ENCODE results near the gene NOSIP. TPM values are rescaled to one million over a fixed set of nuclear protein-coding genes. Genes with fewer than 3 reads are reported as not detected.

NOSIP gene
- total RNA-seq, 1 donor from 2014 or later: 77.5 TPM

DNA sequence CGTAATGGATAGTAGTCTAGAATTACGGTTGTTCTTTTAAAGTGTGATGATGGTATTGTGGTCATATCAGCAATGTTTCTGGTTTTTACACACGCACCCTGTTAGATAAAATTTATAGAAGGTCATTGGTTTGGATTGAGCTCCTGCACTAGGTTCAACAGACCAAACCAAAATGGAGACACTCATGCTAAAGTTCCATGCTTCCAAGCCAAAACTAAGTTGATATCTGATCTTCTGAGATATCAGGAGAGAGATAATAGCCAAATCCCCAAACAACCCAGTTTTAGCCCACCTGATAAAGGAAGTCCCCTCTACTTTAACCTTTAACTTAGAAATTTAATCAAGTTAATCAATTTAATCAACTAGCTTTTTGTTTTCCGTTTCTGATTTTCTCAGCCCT, 1.2 kb downstream of the NOSIP start:
- DNase-seq (ENCODE audit: low spot score): no peak
- Mint-ChIP-seq H3K4me1 (ENCODE audit: low read depth) (peaks cover 34% of the 10 kb centered on the region), H3K27me3 (ENCODE audit: insufficient read depth) (no peaks in the 10 kb centered on the region), H3K27ac (no peak overlapping the region), H3K9me3 (no peaks in the 10 kb centered on the region), H3K36me3 (ENCODE audit: low read depth) (peaks cover 13% of the 10 kb centered on the region), H3K4me3 (peak overlapping the region; percentile 93)
- intact Hi-C loops (cut with micrococcal nuclease): no loop called here

DNA sequence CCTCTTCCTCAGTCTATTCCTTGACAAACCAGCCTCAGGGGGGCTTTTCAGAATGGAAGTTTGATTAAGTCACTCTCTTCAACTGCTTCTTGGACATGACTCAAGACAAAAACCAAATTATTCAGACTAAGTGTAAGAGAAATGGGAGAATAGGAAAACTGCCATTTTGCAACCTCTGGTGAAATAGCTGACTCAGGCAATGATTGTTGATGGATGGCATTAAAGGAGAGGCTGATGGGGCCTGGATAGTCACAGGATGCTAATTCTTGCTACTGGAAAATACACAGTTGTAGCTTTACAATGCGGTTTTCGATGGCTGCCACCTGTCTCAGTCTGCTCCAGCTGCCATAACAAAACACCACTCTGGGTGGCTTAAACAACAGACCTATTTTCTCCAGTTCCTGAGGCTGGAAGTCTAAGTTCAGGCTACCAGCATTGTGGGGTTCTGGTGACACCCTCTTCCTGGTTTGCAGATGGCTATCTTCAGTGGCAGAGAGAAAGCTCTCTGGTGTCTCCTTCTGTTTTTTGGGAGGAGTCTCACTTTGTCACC, 6.1 kb downstream of the NOSIP start:
- DNase-seq (ENCODE audit: low spot score): no peak
- Mint-ChIP-seq H3K4me3 (no peak overlapping the region), H3K27me3 (ENCODE audit: insufficient read depth) (no peaks in the 10 kb centered on the region), H3K4me1 (ENCODE audit: low read depth) (peaks cover 40% of the 10 kb centered on the region), H3K36me3 (ENCODE audit: low read depth) (peaks cover 18% of the 10 kb centered on the region), H3K9me3 (no peaks in the 10 kb centered on the region), H3K27ac (no peak overlapping the region)
- intact Hi-C loops (cut with micrococcal nuclease): no loop called here

DNA sequence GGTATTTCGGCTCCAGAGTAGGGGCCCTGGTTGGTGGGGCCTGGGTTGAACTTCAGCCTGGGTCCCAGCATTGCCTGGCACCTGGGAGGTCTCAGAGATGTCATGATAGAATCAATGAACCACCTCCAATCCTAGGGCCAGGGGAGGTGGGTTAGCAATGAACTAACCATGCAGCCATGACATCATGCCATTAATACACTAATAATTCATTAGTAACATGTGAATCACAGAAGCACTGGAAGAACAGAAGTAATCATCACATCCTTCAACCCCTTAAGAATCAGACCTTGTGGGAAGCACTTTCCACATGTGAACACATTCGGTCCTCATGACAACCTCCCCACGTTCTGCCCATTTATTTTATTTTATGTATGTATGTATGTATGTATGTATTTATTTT, 6.9 kb downstream of the NOSIP start:
- Mint-ChIP-seq H3K27ac (no peak overlapping the region), H3K4me1 (ENCODE audit: low read depth) (peaks cover 35% of the 10 kb centered on the region), H3K27me3 (ENCODE audit: insufficient read depth) (no peaks in the 10 kb centered on the region), H3K4me3 (no peak overlapping the region), H3K36me3 (ENCODE audit: low read depth) (peaks cover 18% of the 10 kb centered on the region), H3K9me3 (no peaks in the 10 kb centered on the region)
- no peak for DNase-seq (ENCODE audit: low spot score)
- intact Hi-C loops (cut with micrococcal nuclease): no loop called here

DNA sequence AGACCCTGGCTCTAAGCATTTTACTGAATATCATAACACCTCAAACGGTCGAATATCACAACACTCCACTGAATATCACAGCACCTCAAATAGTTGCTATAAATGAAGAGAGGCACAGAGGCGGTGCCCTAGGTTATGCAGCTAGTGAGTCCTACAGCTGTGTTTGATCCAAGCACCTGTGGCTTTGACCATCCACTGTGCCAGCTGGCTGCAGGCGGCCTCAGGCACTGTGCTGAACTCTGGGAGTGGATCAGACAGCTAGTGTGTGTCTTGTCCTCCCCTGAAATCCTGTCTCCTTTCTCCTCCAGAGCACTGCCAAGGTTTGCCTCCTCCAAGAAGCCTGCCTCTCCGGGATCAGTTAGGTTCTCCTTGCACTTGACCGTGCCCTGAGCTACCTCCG, 7.3 kb downstream of the NOSIP start:
- intact Hi-C loops (cut with micrococcal nuclease): no loop called here
- Mint-ChIP-seq H3K4me1 (ENCODE audit: low read depth) (peaks cover 36% of the 10 kb centered on the region), H3K4me3 (no peak overlapping the region)

DNA sequence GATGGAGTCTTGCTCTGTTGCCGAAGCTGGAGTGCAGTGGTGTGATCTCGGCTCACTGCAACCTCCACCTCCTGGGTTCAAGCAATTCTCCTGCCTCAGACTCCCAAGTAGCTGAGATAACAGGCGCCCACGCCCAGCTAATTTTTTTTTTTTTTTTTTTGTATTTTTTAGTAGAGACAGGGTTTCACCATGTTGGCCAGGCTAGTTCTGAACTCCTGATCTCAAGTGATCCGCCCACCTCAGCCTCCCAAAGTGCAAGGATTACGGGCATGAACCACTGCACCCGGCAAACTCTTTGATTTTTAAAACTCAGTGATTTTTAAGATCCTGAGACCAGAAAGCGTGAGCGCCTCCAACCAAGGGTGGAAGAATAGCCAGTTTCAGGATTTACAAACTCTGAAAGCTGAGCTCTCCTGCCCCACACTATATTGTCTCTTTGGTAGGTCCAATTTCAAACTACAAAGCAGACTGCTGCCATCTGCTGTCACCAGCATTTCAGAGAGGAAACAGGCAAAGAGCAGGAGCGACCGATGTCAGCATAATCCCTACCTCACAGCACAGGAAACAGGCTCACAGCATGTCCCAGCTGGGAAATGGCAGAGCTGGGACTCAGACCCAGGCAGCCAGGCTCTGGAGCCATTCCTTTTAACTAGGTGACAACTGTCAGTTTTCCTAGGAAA, 9.2 kb downstream of the NOSIP start:
- peaks cover 43% of the 10 kb centered on the region for H3K4me1 Mint-ChIP-seq (ENCODE audit: low read depth)
- no peaks in the 10 kb centered on the region for H3K9me3 Mint-ChIP-seq
- H3K4me3 Mint-ChIP-seq: peak overlapping the region; percentile 26
- no peaks in the 10 kb centered on the region for H3K27me3 Mint-ChIP-seq (ENCODE audit: insufficient read depth)
- DNase-seq (ENCODE audit: low spot score): no peak
- peak overlapping the region; percentile 49 for H3K27ac Mint-ChIP-seq
- H3K36me3 Mint-ChIP-seq (ENCODE audit: low read depth): peaks cover 15% of the 10 kb centered on the region
- intact Hi-C loops (cut with micrococcal nuclease): loop anchor here (1.0 kb wide), 4 partner anchors 9 to 97 kb away; partner anchors contain the start of genes FLT3LG and NOSIP

More for the DNA sequence above, 7.3 kb downstream of the NOSIP start:
- H3K36me3 Mint-ChIP-seq (ENCODE audit: low read depth): peaks cover 18% of the 10 kb centered on the region
- no peaks in the 10 kb centered on the region for H3K9me3 Mint-ChIP-seq
- H3K27me3 Mint-ChIP-seq (ENCODE audit: insufficient read depth): no peaks in the 10 kb centered on the region
- DNase-seq (ENCODE audit: low spot score): no peak
- H3K27ac Mint-ChIP-seq: no peak overlapping the region

DNA sequence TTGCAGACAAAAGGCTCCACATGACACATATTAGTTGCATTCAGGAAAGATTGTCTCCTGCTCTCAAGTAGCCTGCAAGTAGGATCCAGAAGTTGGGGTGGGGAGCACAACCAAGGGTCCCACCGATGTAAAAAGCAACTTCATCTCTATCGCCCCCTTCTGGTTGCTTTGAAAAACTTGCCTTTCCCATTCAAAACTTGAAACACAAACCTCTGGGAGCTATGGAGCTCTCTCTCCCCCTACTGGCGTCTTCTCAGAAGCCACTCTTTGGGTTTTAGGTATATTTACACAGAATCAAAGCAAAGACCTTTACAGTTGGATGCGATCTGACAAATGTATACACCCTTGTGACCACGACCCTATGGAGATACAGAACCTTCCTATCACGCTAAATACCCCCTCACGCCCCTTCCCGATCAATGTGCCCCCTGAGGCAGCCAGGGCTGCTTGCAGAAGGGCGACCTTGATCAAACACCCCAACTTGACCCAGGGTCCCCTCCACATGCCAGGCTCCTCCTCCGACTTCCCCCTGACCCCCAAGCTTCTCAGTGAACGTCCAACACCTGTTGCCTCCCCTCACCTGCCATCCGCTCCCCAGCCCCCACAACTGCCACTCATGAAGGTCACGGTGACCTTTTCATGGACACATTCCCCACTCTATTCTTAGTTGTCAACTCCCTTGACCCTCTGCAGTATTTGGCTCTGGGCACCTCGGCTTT, 10.1 kb downstream of the NOSIP start:
- Mint-ChIP-seq H3K27me3 (ENCODE audit: insufficient read depth) (no peaks in the 10 kb centered on the region), H3K9me3 (no peaks in the 10 kb centered on the region), H3K4me3 (peak overlapping the region; percentile 66), H3K27ac (peak overlapping the region; percentile 80), H3K4me1 (ENCODE audit: low read depth) (peaks cover 46% of the 10 kb centered on the region), H3K36me3 (ENCODE audit: low read depth) (peaks cover 16% of the 10 kb centered on the region)
- DNase-seq (ENCODE audit: low spot score): peak; percentile 69
- intact Hi-C loops (cut with micrococcal nuclease): loop anchor here (1.0 kb wide), 4 partner anchors 10 to 96 kb away; partner anchors contain the start of genes FLT3LG and NOSIP

DNA sequence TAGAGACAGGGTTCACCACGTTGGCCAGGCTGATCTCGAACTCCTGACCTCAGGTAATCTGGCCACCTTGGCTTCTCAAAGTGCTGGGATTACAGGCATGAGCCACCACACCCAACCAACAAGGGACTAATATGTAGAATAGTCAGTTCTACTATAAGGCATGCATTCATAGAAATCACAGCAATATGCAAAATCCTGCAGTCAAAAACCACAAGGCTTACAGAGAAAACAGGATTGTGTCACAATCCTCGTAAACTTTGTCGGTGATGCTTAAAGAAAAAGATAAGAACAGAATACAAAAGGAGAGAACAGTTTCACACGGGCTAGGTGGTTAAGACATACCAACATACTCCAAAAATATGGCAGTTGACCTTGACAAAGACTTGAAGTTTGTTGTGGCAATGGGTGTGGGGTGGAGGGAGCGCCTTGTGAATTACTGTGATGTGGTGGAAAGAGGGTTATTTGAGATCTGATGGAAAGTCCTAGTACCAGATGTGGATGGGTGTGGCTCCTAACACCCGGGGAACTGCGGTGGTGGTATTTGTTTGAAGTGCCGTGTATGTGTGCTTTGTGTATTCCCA, 12.4 kb downstream of the NOSIP start:
- H3K4me3 Mint-ChIP-seq: peak overlapping the region; percentile 60
- intact Hi-C loops (cut with micrococcal nuclease): loop anchor here (1.0 kb wide), 4 partner anchors 8 to 109 kb away; partner anchors contain the start of gene PRMT1
- H3K27ac Mint-ChIP-seq: peak overlapping the region; percentile 79
- no peaks in the 10 kb centered on the region for H3K9me3 Mint-ChIP-seq
- H3K4me1 Mint-ChIP-seq (ENCODE audit: low read depth): peaks cover 60% of the 10 kb centered on the region
- peaks cover 18% of the 10 kb centered on the region for H3K36me3 Mint-ChIP-seq (ENCODE audit: low read depth)
- DNase-seq (ENCODE audit: low spot score): peak; percentile 82
- H3K27me3 Mint-ChIP-seq (ENCODE audit: insufficient read depth): no peaks in the 10 kb centered on the region

DNA sequence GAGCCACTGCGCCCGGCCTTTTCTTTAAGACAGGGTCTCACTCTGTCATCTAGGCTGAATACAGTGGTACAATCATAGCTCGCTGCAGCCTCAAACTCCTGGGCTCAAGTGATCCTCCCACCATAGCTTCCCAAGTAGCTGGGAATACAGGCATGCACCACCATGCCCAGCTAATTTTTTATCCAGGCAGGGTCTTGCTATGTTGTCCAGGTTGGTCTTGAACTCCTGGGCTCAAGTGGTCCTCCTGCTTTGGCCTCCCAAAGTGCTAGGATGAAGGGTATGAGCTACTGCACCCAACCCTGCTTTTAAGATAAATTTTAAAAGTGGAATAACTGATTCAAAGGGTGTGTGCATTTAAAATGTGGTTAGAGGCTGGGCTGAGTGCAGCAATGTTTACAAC, 14.1 kb downstream of the NOSIP start:
- H3K4me1 Mint-ChIP-seq (ENCODE audit: low read depth): peaks cover 65% of the 10 kb centered on the region
- H3K9me3 Mint-ChIP-seq: no peaks in the 10 kb centered on the region
- DNase-seq (ENCODE audit: low spot score): no peak
- H3K4me3 Mint-ChIP-seq: no peak overlapping the region
- no peaks in the 10 kb centered on the region for H3K27me3 Mint-ChIP-seq (ENCODE audit: insufficient read depth)
- intact Hi-C loops (cut with micrococcal nuclease): no loop called here
- H3K36me3 Mint-ChIP-seq (ENCODE audit: low read depth): peaks cover 21% of the 10 kb centered on the region
- H3K27ac Mint-ChIP-seq: peak overlapping the region; percentile 71

DNA sequence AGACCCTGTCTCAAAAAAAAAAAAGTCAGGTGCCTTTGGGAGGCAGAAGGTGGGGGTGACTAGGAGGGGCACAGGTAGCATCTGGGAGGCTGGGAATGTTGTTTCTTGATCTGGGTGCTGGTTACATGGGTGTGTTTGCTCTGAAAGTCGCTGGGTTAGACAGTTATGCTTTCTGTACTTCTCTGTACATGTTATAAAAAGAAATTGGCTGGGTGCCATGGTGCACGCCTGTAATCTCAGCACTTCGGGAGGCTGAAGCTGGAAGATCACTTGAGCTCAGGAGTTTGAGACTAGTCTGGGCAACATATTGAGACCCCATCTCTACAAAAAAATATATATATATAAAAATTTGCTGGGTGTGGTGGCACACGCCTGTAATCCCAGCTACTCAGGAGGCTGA, 15.1 kb downstream of the NOSIP start:
- H3K27me3 Mint-ChIP-seq (ENCODE audit: insufficient read depth): no peaks in the 10 kb centered on the region
- peaks cover 21% of the 10 kb centered on the region for H3K36me3 Mint-ChIP-seq (ENCODE audit: low read depth)
- H3K4me1 Mint-ChIP-seq (ENCODE audit: low read depth): peaks cover 67% of the 10 kb centered on the region
- H3K27ac Mint-ChIP-seq: peak overlapping the region; percentile 92
- intact Hi-C loops (cut with micrococcal nuclease): no loop called here
- H3K4me3 Mint-ChIP-seq: peak overlapping the region; percentile 50
- DNase-seq (ENCODE audit: low spot score): no peak
- H3K9me3 Mint-ChIP-seq: no peaks in the 10 kb centered on the region

DNA sequence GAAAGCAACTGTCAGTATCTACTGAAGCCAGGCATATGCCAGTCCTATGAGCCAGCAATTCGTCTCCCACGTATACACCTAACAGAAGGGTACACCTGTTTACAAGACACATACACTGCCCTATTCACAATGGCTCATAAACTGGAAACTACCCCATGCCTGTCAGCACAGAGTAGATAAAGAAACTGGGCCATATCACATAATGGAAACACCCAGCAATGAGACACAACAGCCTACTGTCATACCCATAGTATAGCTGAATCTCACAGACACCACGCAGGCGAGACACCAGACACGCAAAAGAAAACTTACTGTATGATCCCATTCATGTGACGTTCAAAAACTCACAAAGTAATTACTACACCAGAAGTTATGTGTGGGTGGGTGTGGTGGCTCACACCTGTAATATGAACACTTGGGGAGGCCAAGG, 15.7 kb downstream of the NOSIP start:
- no peaks in the 10 kb centered on the region for H3K9me3 Mint-ChIP-seq
- H3K27ac Mint-ChIP-seq: peak overlapping the region; percentile 92
- peaks cover 68% of the 10 kb centered on the region for H3K4me1 Mint-ChIP-seq (ENCODE audit: low read depth)
- H3K36me3 Mint-ChIP-seq (ENCODE audit: low read depth): peaks cover 18% of the 10 kb centered on the region
- no peaks in the 10 kb centered on the region for H3K27me3 Mint-ChIP-seq (ENCODE audit: insufficient read depth)
- DNase-seq (ENCODE audit: low spot score): no peak
- H3K4me3 Mint-ChIP-seq: peak overlapping the region; percentile 50
- intact Hi-C loops (cut with micrococcal nuclease): loop anchor here (1.0 kb wide), 1 partner anchor 10 kb away; no protein-coding TSS in a partner anchor

DNA sequence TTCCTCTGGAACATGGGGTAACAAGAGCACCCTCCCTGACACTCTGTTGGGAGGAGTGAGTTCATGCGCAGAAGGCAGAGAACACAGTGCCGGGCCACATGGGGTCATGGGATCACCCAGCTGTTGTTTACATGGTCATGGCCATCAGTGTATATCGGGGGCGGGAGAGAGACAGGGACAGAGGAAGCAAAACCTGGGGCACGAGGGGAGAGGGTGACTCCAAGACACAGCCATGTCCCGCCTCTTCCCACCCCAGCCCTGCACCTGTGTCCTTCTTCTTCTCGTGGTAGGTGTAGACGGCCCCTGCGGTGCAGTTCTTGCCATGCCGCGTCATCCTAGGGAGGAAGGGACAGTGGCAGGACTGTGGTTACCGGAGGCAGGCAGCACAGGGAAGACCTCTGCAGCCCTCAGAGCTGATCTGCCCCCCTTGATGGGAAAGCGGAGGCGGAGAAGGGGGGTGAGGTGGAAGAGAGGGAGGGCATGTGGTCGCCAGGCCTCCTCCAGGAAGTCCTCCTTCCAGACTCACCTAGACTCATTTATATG, 19.9 kb downstream of the NOSIP start:
- Mint-ChIP-seq H3K27me3 (ENCODE audit: insufficient read depth) (no peaks in the 10 kb centered on the region), H3K9me3 (no peaks in the 10 kb centered on the region), H3K4me3 (peak overlapping the region; percentile 86), H3K27ac (peak overlapping the region; percentile 97), H3K36me3 (ENCODE audit: low read depth) (peaks cover 30% of the 10 kb centered on the region), H3K4me1 (ENCODE audit: low read depth) (peaks cover 70% of the 10 kb centered on the region)
- intact Hi-C loops (cut with micrococcal nuclease): loop anchor here (1.0 kb wide), 1 partner anchor 8 kb away; no protein-coding TSS in a partner anchor
- DNase-seq (ENCODE audit: low spot score): no peak

DNA sequence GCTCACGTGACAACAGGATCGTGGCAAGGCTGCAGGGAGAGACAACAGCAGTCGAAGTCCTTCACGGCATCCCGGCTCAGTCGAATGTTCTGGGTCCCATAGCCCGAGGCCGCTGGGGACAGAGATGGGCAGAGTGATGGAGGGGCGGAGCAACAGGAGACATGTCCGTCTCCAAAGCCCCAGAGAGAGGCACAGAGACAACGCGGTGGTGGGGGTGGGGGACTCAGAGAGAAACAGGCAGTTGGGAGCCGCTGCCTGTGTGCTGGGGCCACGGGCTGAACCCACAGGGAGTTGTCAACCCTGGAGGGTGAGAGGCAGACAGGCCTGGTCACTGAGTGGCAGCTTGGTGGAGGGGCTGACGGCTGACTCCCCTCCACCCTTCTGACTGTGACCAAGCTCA, 20.4 kb downstream of the NOSIP start:
- H3K36me3 Mint-ChIP-seq (ENCODE audit: low read depth): peaks cover 28% of the 10 kb centered on the region
- H3K9me3 Mint-ChIP-seq: no peaks in the 10 kb centered on the region
- peak overlapping the region; percentile 97 for H3K27ac Mint-ChIP-seq
- H3K4me3 Mint-ChIP-seq: peak overlapping the region; percentile 86
- H3K4me1 Mint-ChIP-seq (ENCODE audit: low read depth): peaks cover 70% of the 10 kb centered on the region
- DNase-seq (ENCODE audit: low spot score): no peak
- no peaks in the 10 kb centered on the region for H3K27me3 Mint-ChIP-seq (ENCODE audit: insufficient read depth)
- intact Hi-C loops (cut with micrococcal nuclease): loop anchor here (1.0 kb wide), 1 partner anchor 8 kb away; no protein-coding TSS in a partner anchor

All from activated T-helper 1 cell treated with anti-CD3 and anti-CD28 coated beads, Interleukin-12 subunit alpha, Interleukin-12 subunit beta, Interleukin-2, Interleukin-4 antibody, amounts not matched to agents 30 ng/mL and 10 ng/mL and 1 ng/mL, durations not matched to agents 14 hours and 24 hours and 36 hours (primary cell).